Measurements from ENCODE around the gene NR0B2.

NR0B2 gene

DNA sequence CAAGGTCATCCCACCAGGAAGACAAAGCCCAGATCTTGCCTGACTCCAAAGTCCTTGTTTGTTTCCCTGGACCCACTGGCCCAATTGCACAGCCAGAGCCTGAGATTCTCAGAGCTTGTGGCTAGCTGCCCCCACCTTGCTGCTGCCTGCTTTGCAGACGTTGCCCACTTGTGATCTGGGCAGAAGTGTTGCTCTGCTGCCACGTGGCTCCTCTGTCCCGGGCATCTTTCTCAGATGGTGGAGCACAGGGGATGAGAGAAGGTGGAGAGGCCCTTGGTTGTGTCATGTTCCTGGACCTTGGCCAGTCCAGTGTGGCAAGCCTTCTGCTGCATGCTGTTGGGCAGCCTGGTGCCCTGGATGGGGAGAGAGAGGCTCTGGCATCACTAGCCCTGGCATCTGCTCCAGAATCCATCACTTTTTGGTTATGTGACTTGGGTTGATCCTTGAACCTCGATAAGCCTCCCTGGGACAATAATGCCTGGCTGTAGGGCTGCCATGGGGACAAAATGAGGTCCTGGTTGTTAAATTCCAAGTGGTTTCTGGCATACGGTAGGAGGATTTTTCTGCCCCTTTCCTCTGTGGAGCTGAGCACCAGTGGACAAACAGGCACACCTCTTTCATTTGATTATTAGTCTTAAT lies 1.5 kb upstream of the NR0B2 start:
- H3K27ac ChIP-seq (ENCODE audit: poor library complexity, severe bottlenecking) = no peak overlapping the region
- no peaks in the 10 kb centered on the region for H3K9me3 ChIP-seq (ENCODE audit: severe bottlenecking)
- no peaks in the 10 kb centered on the region for H3K4me1 ChIP-seq (ENCODE audit: insufficient read depth, poor library complexity, severe bottlenecking)
- no peak for DNase-seq (ENCODE audit: low spot score)
- H3K36me3 ChIP-seq (ENCODE audit: low read depth) = no peaks in the 10 kb centered on the region
- no peaks in the 10 kb centered on the region for H3K27me3 ChIP-seq (ENCODE audit: insufficient read depth, poor library complexity, severe bottlenecking)
- ATAC-seq (ENCODE audit: low read depth) = no peak
- TF ChIP-seq, protein P1, sequence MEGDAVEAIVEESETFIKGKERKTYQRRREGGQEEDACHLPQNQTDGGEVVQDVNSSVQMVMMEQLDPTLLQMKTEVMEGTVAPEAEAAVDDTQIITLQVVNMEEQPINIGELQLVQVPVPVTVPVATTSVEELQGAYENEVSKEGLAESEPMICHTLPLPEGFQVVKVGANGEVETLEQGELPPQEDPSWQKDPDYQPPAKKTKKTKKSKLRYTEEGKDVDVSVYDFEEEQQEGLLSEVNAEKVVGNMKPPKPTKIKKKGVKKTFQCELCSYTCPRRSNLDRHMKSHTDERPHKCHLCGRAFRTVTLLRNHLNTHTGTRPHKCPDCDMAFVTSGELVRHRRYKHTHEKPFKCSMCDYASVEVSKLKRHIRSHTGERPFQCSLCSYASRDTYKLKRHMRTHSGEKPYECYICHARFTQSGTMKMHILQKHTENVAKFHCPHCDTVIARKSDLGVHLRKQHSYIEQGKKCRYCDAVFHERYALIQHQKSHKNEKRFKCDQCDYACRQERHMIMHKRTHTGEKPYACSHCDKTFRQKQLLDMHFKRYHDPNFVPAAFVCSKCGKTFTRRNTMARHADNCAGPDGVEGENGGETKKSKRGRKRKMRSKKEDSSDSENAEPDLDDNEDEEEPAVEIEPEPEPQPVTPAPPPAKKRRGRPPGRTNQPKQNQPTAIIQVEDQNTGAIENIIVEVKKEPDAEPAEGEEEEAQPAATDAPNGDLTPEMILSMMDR (IDR thresholded peaks at IDR 0.05; ENCODE audit: poor library complexity, severe bottlenecking) = no peak
- H3K4me3 ChIP-seq (ENCODE audit: severe bottlenecking) = no peak overlapping the region

DNA sequence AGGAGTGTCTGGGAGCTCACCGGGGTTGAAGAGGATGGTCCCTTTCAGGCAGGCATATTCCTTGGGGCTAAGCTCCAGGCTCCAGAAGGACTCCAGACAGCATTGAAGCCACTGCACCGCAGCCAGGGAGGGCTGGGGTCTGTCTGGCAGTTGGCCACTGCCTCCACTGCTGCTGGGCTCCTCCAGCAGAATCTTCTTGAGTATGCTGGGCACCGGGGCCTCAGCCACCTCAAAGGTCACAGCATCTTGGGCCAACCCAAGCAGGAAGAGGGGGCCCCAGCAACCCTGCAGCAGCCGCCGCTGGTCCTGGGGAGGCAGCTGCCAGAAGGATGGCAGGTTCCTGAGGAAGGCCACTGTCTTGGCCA lies 404 bp downstream of the NR0B2 start:
- ATAC-seq (ENCODE audit: low read depth) (no peak), DNase-seq (ENCODE audit: low spot score) (no peak)
- no peaks in the 10 kb centered on the region for H3K4me1 ChIP-seq (ENCODE audit: insufficient read depth, poor library complexity, severe bottlenecking)
- H3K36me3 ChIP-seq (ENCODE audit: low read depth) = no peaks in the 10 kb centered on the region
- TF ChIP-seq, protein P1 (IDR thresholded peaks at IDR 0.05; ENCODE audit: poor library complexity, severe bottlenecking) = no peak
- no peak overlapping the region for H3K27ac ChIP-seq (ENCODE audit: poor library complexity, severe bottlenecking)
- H3K4me3 ChIP-seq (ENCODE audit: severe bottlenecking) = no peak overlapping the region
- H3K27me3 ChIP-seq (ENCODE audit: insufficient read depth, poor library complexity, severe bottlenecking) = no peaks in the 10 kb centered on the region
- no peaks in the 10 kb centered on the region for H3K9me3 ChIP-seq (ENCODE audit: severe bottlenecking)

DNA sequence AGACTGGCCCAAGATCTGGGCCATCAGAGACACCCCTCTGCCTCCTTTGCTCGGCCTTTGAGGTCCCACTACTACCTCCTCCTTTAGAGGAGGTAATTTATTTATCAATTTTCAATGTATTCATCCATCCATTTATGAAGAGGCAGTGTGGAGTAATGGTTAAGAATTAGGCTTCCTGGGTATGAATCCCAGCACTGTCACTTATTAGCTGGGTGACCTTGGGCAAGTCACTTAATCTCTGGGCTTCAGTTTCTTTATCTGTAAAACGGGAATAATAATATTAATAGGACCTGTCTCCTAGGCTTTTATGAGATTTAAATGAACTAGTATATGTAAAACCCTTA lies 1.7 kb downstream of the NR0B2 start:
- Histone ChIP-seq H3K27me3 (ENCODE audit: insufficient read depth, poor library complexity, severe bottlenecking) (no peaks in the 10 kb centered on the region), H3K4me1 (ENCODE audit: insufficient read depth, poor library complexity, severe bottlenecking) (peaks cover 2% of the 10 kb centered on the region), H3K4me3 (ENCODE audit: severe bottlenecking) (no peak overlapping the region), H3K27ac (ENCODE audit: poor library complexity, severe bottlenecking) (no peak overlapping the region), H3K9me3 (ENCODE audit: severe bottlenecking) (no peaks in the 10 kb centered on the region), H3K36me3 (ENCODE audit: low read depth) (no peaks in the 10 kb centered on the region)
- TF ChIP-seq, protein P1 (IDR thresholded peaks at IDR 0.05; ENCODE audit: poor library complexity, severe bottlenecking) = no peak
- DNase-seq (ENCODE audit: low spot score) = no peak
- ATAC-seq (ENCODE audit: low read depth) = no peak

DNA sequence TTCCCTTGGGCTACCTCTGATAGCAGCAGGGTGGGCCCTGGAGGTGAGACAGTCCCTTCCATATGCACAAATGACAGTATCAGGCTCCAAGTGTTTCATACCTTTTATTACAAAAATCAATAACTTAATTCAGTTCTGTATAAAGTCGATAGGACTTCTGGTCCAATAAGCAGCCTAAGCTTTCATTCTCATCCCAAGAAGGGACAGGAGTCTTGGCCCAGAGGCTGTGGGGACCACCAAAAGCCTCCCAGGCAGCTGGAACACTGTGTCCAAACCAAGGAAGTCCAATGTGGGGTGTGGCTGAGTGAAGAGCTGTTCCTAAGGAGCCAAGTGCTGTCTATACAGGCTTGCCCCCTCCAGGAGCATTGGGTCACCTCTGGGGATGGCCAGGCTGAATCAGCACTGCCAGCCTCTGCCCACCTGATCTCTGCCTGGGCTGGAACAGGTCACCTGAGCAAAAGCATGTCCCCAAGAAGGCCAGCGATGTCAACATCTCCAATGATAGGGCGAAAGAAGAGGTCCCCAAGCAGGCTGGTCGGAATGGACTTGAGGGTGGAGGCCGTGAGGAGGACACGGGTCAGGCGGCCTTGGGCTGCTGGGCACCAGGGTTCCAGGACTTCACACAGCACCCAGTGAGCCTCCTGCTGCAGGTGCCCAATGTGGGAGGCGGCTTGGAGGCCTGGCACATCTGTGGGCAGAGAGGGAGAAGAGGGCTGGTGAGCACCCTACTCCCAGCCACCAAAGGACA lies 2.2 kb downstream of the NR0B2 start:
- DNase-seq (ENCODE audit: low spot score) (no peak), ATAC-seq (ENCODE audit: low read depth) (no peak)
- no peak overlapping the region for H3K27ac ChIP-seq (ENCODE audit: poor library complexity, severe bottlenecking)
- H3K4me3 ChIP-seq (ENCODE audit: severe bottlenecking) = no peak overlapping the region
- no peaks in the 10 kb centered on the region for H3K27me3 ChIP-seq (ENCODE audit: insufficient read depth, poor library complexity, severe bottlenecking)
- TF ChIP-seq, protein P1 (IDR thresholded peaks at IDR 0.05; ENCODE audit: poor library complexity, severe bottlenecking) = no peak
- H3K36me3 ChIP-seq (ENCODE audit: low read depth) = no peaks in the 10 kb centered on the region
- peaks cover 2% of the 10 kb centered on the region for H3K4me1 ChIP-seq (ENCODE audit: insufficient read depth, poor library complexity, severe bottlenecking)
- no peaks in the 10 kb centered on the region for H3K9me3 ChIP-seq (ENCODE audit: severe bottlenecking)
